CD14-positive monocyte (primary cell): ENCODE measurements around the gene FGF5. TPM values are rescaled to one million over a fixed set of nuclear protein-coding genes. Genes with fewer than 3 reads are reported as not detected.

Source experiments
- DNase-seq, 3 donors: peaks; one replicate each; pipeline ENCODE4 v3.0.0-alpha.2; 2011 to 2022
- H2AFZ ChIP-seq: 2 replicates; pipeline ENCODE4 v1.6.0; 2012; ENCODE audit warnings: mild to moderate bottlenecking, low read depth, low read length, inconsistent platforms; ENCODE audit not compliant: insufficient read depth, poor library complexity, severe bottlenecking
- H3K27ac ChIP-seq, 2 donors: 1 replicate in 1 of 2; 2 replicates in 1 of 2; pipeline ENCODE4 v1.5.1; 2012 to 2013; ENCODE audit warnings: low read length in 2 of 2, control low read depth in 1 of 2, inconsistent platforms in 1 of 2, low read depth in 1 of 2, mild to moderate bottlenecking in 1 of 2
- H3K27me3 ChIP-seq, 2 donors: one replicate each; pipeline versions ENCODE4 v1.6.0 to v1.6.1; 2011 to 2013; ENCODE audit warnings: low read length in 2 of 2; ENCODE audit not compliant: control insufficient read depth in 2 of 2, insufficient read depth in 2 of 2
- H3K36me3 ChIP-seq, 2 donors: replicated peaks in 1 of 2; 1 replicate in 1 of 2; 2 replicates in 1 of 2; pipeline versions ENCODE4 v1.5.1 to v1.6.1; 2012 to 2013; ENCODE audit warnings: low read length in 2 of 2, control low read depth in 1 of 2, inconsistent platforms in 1 of 2, mild to moderate bottlenecking in 1 of 2; ENCODE audit not compliant: insufficient read depth in 2 of 2, control insufficient read depth in 1 of 2
- H3K4me1 ChIP-seq, 2 donors: 1 replicate in 1 of 2; 2 replicates in 1 of 2; pipeline versions ENCODE4 v1.5.1 to v1.6.1; 2012 to 2013; ENCODE audit warnings: low read length in 2 of 2, control low read depth in 1 of 2, inconsistent platforms in 1 of 2, mild to moderate bottlenecking in 1 of 2, moderate library complexity in 1 of 2; ENCODE audit not compliant: insufficient read depth in 2 of 2, control insufficient read depth in 1 of 2
- H3K4me2 ChIP-seq: replicated peaks from 2 replicates; pipeline ENCODE3; 2012; ENCODE audit warnings: low read length, moderate library complexity, mild to moderate bottlenecking; ENCODE audit not compliant: poor library complexity, severe bottlenecking; ENCODE audit errors: extremely low read depth
- H3K4me3 ChIP-seq, 3 experiments: fragments of 200-600 bp in 1 of 3; sonication (generic) in 1 of 3; replicated peaks in 1 of 3; 1 replicate in 2 of 3; 2 replicates in 1 of 3; pipeline ENCODE4 v1.5.1; 2011 to 2013; ENCODE audit warnings: low read length in 3 of 3, mild to moderate bottlenecking in 3 of 3, control low read depth in 2 of 3, low read depth in 2 of 3, inconsistent platforms in 1 of 3, moderate library complexity in 1 of 3
- H3K79me2 ChIP-seq: 2 replicates; pipeline ENCODE4 v1.6.0; 2012; ENCODE audit warnings: mild to moderate bottlenecking, control low read depth, inconsistent platforms, low read length, moderate library complexity; ENCODE audit not compliant: insufficient read depth
- H3K9ac ChIP-seq: 2 replicates; pipeline ENCODE4 v1.6.0; 2017; ENCODE audit warnings: low read length, mild to moderate bottlenecking; ENCODE audit not compliant: insufficient read depth, poor library complexity, severe bottlenecking
- H3K9me3 ChIP-seq, 2 donors: replicated peaks in 1 of 2; 1 replicate in 1 of 2; 2 replicates in 1 of 2; pipeline versions ENCODE4 v1.5.1 to v1.6.1; 2012 to 2013; ENCODE audit warnings: low read length in 2 of 2, control low read depth in 1 of 2; ENCODE audit not compliant: control insufficient read depth in 1 of 2, insufficient read depth in 1 of 2
- H4K20me1 ChIP-seq: 2 replicates; pipeline ENCODE4 v1.6.0; 2012; ENCODE audit warnings: mild to moderate bottlenecking, low read length, control low read depth, moderate library complexity; ENCODE audit not compliant: insufficient read depth
- H3K27ac Mint-ChIP-seq, 7 donors: one replicate each; pipeline ENCODE4 v1.8.0; 2020; ENCODE audit warnings: mild to moderate bottlenecking in 7 of 7, mixed read lengths in 7 of 7, moderate library complexity in 6 of 7, inconsistent platforms in 2 of 7
- H3K27me3 Mint-ChIP-seq, 3 donors: one replicate each; pipeline ENCODE4 v1.8.0; 2021 to 2022; ENCODE audit warnings: low read depth in 3 of 3, mild to moderate bottlenecking in 3 of 3, mixed read lengths in 3 of 3, moderate library complexity in 3 of 3, inconsistent platforms in 1 of 3
- H3K36me3 Mint-ChIP-seq, 2 donors: one replicate each; pipeline ENCODE4 v1.8.0; 2020; ENCODE audit warnings: mixed read lengths in 2 of 2, inconsistent platforms in 1 of 2, mild to moderate bottlenecking in 1 of 2
- H3K4me1 Mint-ChIP-seq: one replicate; pipeline ENCODE4 v1.8.0; 2020; ENCODE audit warnings: mild to moderate bottlenecking, mixed read lengths
- H3K4me3 Mint-ChIP-seq, 2 donors: one replicate each; pipeline ENCODE4 v1.8.0; 2020; ENCODE audit warnings: mild to moderate bottlenecking in 2 of 2, mixed read lengths in 2 of 2, moderate library complexity in 1 of 2
- H3K9me3 Mint-ChIP-seq, 7 donors: one replicate each; pipeline ENCODE4 v1.8.0; 2020 to 2022; ENCODE audit warnings: mixed read lengths in 7 of 7, mild to moderate bottlenecking in 6 of 7, moderate library complexity in 6 of 7, inconsistent platforms in 2 of 7
- CTCF ChIP-seq: fragments of 200-600 bp; IDR thresholded peaks from one replicate; pipeline ENCODE4 v1.8.0; 2022; ENCODE audit warnings: antibody characterized with exemption, mild to moderate bottlenecking
- WGBS: methylation state at CpG from one replicate; pipeline ENCODE4 v1.1.5; 2013; ENCODE audit warnings: missing lambda C conversion rate; ENCODE audit not compliant: insufficient coverage; 5-methylcytosine and 5-hydroxymethylcytosine counted together
- intact Hi-C, 2 donors: fragments of 100-400 bp; cut with micrococcal nuclease; formaldehyde crosslinking; loops; one replicate each; pipeline versions ENCODE4 v1.15.0 to v1.15.1; 2023
- polyA plus RNA-seq, 3 donors: library from polyadenylated mRNA; depleted of rRNA in 1 of 3; unstranded in 2 of 3; stranded (reverse) in 1 of 3; fragments of 300-500 nt in 2 of 3; fragments of >200 nt in 1 of 3; fragmentation: Illumina TruSeq in 2 of 3; gene quantifications; 1 replicate in 2 of 3; 2 replicates in 1 of 3; pipeline ENCODE4 v1.2.3, GENCODE V29; 2012 to 2021

FGF5 gene
- polyA plus RNA-seq, 3 donors = not detected

DNA sequence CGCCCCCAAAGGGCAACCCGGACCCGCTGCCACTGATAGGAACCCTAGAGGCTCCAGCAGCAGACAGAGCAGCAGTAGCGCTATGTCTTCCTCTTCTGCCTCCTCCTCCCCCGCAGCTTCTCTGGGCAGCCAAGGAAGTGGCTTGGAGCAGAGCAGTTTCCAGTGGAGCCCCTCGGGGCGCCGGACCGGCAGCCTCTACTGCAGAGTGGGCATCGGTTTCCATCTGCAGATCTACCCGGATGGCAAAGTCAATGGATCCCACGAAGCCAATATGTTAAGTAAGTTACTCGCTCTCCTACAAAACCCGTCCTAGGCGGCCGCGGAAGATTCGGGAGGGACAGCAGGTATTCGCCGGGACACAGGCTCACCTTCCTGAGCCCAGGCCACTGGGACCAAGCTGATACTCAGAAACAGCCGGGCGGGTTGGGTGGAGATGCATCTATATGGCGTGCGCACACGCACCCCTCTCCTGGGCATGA is 477 bp downstream of the FGF5 start:
- Mint-ChIP-seq H3K27me3 (peaks cover 72 to 86% (median 84%) of the 10 kb centered on the region in 3 donors), H3K4me3 (peak overlapping the region; percentile 62 to 93), H3K27ac (no peak overlapping the region), H3K36me3 (peaks cover 0 to 2% of the 10 kb centered on the region in 2 donors), H3K9me3 (peaks cover 0 to 26% (median 11%) of the 10 kb centered on the region in 7 donors), H3K4me1 (peaks cover 24% of the 10 kb centered on the region)
- H3K4me2 ChIP-seq = peak overlapping the region; percentile 67
- H3K36me3 ChIP-seq = no peaks in the 10 kb centered on the region
- no peak for DNase-seq
- H2AFZ ChIP-seq = no peak overlapping the region
- intact Hi-C loops = no loop called here
- H3K79me2 ChIP-seq = no peaks in the 10 kb centered on the region
- H3K9me3 ChIP-seq = peaks cover 5 to 49% of the 10 kb centered on the region in 2 donors
- H3K4me3 ChIP-seq = peak overlapping the region in 1 of 3 experiments; percentile 61
- peaks cover 8 to 17% of the 10 kb centered on the region in 2 donors for H3K4me1 ChIP-seq
- H4K20me1 ChIP-seq = no peaks in the 10 kb centered on the region
- no peak overlapping the region for H3K27ac ChIP-seq
- peaks cover 62 to 96% of the 10 kb centered on the region in 2 donors for H3K27me3 ChIP-seq
- H3K9ac ChIP-seq = peak overlapping the region; percentile 8
- no peak for TF ChIP-seq CTCF
- 7% methylated on average over 22 of the region's 25 CpGs for WGBS

GRCh38 chr4:80268081-80268823 is 1.8 kb downstream of the FGF5 start:
- Histone ChIP-seq H3K27ac (no peak overlapping the region), H3K4me3 (no peak overlapping the region), H3K36me3 (no peaks in the 10 kb centered on the region), H2AFZ (no peak overlapping the region), H3K27me3 (peaks cover 59 to 89% of the 10 kb centered on the region in 2 donors), H3K9me3 (peaks cover 5 to 49% of the 10 kb centered on the region in 2 donors), H3K79me2 (no peaks in the 10 kb centered on the region), H4K20me1 (no peaks in the 10 kb centered on the region), H3K4me2 (no peak overlapping the region), H3K9ac (no peak overlapping the region), H3K4me1 (peaks cover 8 to 17% of the 10 kb centered on the region in 2 donors)
- Mint-ChIP-seq H3K4me3 (peak overlapping the region in 1 of 2 donors; percentile 56), H3K9me3 (peaks cover 0 to 21% (median 11%) of the 10 kb centered on the region in 7 donors), H3K4me1 (peaks cover 24% of the 10 kb centered on the region), H3K36me3 (peaks cover 0 to 2% of the 10 kb centered on the region in 2 donors), H3K27ac (no peak overlapping the region), H3K27me3 (peaks cover 67 to 78% (median 74%) of the 10 kb centered on the region in 3 donors)
- DNase-seq = no peak
- intact Hi-C loops = no loop called here
- 2% methylated on average over 25 of the region's 31 CpGs for WGBS
- no peak for TF ChIP-seq CTCF
